Stimulated activated CD4-positive, alpha-beta T cell treated with anti-CD3 and anti-CD28 coated beads, Interleukin-2, amount 100 ng/mL, for 4 hours (primary cell): ENCODE measurements around the gene BROX.

Experiments used
- DNase-seq: peaks from one replicate; pipeline ENCODE4 v3.0.0-alpha.2; 2020; ENCODE audit warnings: low read depth

Gene BROX

DNA sequence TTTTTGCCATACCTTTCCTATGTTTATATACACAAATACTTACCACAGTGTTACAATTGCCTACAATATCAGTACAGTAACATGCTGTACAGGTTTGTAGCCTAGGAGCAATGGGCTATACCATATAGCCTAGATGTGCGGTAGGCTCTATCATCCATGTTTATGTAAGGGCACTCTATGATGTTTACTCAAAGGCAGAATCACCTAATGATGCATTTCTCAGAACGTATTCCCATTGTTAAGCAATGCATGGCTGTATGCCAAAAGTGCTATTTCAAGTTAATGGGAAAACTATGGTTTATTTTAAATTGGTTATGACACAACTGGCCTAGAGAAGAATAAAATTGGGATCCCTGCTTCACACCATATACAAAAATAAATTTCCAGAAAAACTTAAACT is 65.6 kb downstream of the BROX start:
- DNase-seq: no peak

DNA sequence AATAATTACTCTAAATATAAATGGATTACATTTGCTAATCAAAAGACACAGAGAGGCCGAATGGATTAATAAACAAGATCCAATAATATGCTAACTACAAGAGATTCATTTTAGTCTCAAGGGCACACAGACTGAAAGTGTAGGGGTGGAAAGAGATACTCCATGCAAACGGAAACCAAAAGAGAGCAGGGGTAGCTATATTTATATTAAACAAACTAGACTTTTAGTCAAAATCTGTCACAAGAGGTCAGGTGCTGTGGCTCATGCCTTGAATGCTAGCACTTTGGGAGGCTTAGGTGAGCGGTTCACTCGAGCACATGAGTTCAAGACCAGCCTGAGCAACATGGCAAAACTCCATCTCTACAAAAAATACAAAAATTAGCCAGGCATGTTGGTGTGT is 68.9 kb downstream of the BROX start:
- no peak for DNase-seq

DNA sequence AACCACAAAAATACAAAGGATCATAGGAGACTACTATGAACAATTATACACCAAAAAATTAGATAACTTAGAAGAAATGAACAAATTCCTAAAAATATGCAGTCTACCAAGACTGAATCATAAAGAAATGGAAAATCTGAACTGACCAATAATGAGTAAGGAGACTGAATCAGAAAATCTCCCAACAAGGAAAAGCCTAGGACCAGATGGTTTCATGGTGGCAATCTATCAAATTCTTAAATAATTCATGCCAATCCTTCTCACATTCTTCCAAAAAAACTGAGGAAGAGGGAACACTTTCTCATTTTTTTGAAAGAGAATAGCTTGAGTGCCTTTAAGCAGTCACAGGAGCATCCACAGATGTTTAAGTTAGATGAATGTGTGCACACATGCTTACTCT is 70.7 kb downstream of the BROX start:
- DNase-seq: no peak

DNA sequence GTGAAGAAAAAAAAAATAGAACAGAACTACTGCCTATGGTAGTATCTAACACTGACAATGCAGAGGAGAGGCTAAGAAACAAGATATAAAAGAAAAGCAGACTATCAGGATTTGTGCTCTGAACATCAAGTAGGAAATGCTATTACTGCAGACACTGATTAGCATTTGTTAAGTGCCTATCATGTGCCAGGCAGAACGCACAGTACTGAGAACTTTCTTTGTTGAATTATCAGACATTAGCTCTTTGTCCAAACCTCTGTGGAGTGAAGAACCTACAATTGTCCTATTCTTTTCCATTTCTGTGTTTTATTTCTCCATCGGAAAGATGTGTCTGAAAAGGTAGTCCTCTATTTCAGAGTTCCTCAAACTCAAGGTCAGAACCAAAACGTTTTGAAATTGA is 72.0 kb downstream of the BROX start:
- DNase-seq: no peak
